Transverse colon (tissue), 4 donors: ENCODE data around the gene IL16. TPM values are rescaled to one million over a fixed set of nuclear protein-coding genes. Genes with fewer than 3 reads are reported as not detected.

ENCODE experiments used
- DNase-seq: peaks from one replicate; pipeline ENCODE4 v3.0.0-alpha.2; 2019
- H3K27ac ChIP-seq, 4 donors: fragments of 200-600 bp; sonication (generic); 2 replicates each; pipeline ENCODE4 v1.5.1; 2016 to 2018; ENCODE audit warnings: inconsistent platforms in 4 of 4
- H3K27me3 ChIP-seq: fragments of 200-600 bp; sonication (generic); 2 replicates; pipeline ENCODE4 v1.5.1; 2017; ENCODE audit warnings: inconsistent platforms
- H3K36me3 ChIP-seq, 4 donors: fragments of 200-600 bp; sonication (generic); 2 replicates each; pipeline ENCODE4 v1.5.1; 2017 to 2019; ENCODE audit warnings: inconsistent platforms in 4 of 4
- H3K4me1 ChIP-seq, 4 donors: fragments of 200-600 bp; sonication (generic); 2 replicates each; pipeline ENCODE4 v1.5.1; 2017 to 2020; ENCODE audit warnings: inconsistent platforms in 4 of 4
- H3K4me3 ChIP-seq, 4 donors: fragments of 200-600 bp; sonication (generic); 1 replicate in 1 of 4; 2 replicates in 3 of 4; pipeline versions ENCODE4 v1.5.1 to v1.6.1; 2017 to 2019; ENCODE audit warnings: inconsistent platforms in 4 of 4
- H3K9me3 ChIP-seq, 2 donors: fragments of 200-600 bp; sonication (generic); 2 replicates each; pipeline ENCODE4 v1.5.1; 2017 to 2019; ENCODE audit warnings: inconsistent platforms in 2 of 2
- EP300 ChIP-seq: sonication (generic); formaldehyde crosslinking; IDR thresholded peaks from one replicate; pipeline ENCODE4 v1.6.1; 2017; ENCODE audit warnings: antibody characterized with exemption, low read depth
- POLR2A ChIP-seq: fragments of 450-650 bp; IDR thresholded peaks from one replicate; pipeline ENCODE4 v1.6.1; 2016; ENCODE audit warnings: antibody characterized with exemption, mild to moderate bottlenecking, moderate library complexity
- POLR2AphosphoS5 ChIP-seq, 3 donors: sonication (generic); formaldehyde crosslinking; IDR thresholded peaks; one replicate each; pipeline ENCODE4 v1.6.1; 2016; ENCODE audit warnings: antibody characterized with exemption in 3 of 3
- WGBS, 2 donors: methylation state at CpG; one replicate each; pipeline ENCODE4 v1.1.5; 2018; ENCODE audit warnings: low coverage in 1 of 2; 5-methylcytosine and 5-hydroxymethylcytosine counted together
- in situ Hi-C, 4 donors: fragments of 200-750 bp; cut with MboI; loops; one replicate each; pipeline versions ENCODE4 v1.15.0 to v1.15.1; 2017; ENCODE audit warnings: low sequenced_read_pairs in 3 of 4, low pct_ligation_motif_present in 1 of 4, low pct_unique_long_range_greater_than_20kb in 1 of 4
- intact Hi-C: fragments of 100-400 bp; cut with DNase I; formaldehyde crosslinking; loops from one replicate; pipeline ENCODE4 v1.15.1; 2023; ENCODE audit warnings: low total_unique reads
- total RNA-seq, 4 donors: library from RNA; depleted of rRNA; stranded (reverse); fragments of >200 nt; gene quantifications; one replicate each; pipeline ENCODE4 v1.1.0, GENCODE V29; 2016
- TF ChIP-seq, protein P1 (sequence below), 5 experiments: fragments of 200-600 bp in 3 of 5; fragments of 450-650 bp in 2 of 5; sonication (generic) in 3 of 5; IDR thresholded peaks; 1 replicate in 2 of 5; 2 replicates in 3 of 5; pipeline ENCODE4 v1.5.1; 2016 to 2017; ENCODE audit warnings: antibody characterized with exemption in 5 of 5, inconsistent platforms in 3 of 5, mild to moderate bottlenecking in 2 of 5, moderate library complexity in 1 of 5

IL16 gene
- total RNA-seq, 4 donors from 2014 or later, result 5.2 to 40.0 (median 22.3) TPM

DNA sequence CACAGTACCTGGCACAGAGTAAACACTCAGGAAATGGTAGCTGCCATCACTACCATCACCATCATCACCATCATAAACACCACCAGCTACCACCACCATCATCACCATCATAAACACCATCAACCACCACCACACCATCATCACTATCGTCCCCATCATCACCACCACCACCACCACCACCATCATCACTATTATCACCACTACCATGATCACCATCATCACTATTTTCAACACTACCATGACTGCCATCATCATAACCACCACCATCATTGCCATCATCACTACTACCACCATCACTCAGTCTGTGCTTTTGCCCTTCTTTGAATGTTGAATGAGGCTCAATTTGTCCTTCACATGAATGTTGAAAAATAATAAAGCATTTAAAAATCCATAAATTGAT lies 21.2 kb upstream of the IL16 start:
- peaks cover 8% of the 10 kb centered on the region for H3K27me3 ChIP-seq
- H3K4me3 ChIP-seq, result no peak overlapping the region
- H3K9me3 ChIP-seq, result no peaks in the 10 kb centered on the region
- TF ChIP-seq POLR2AphosphoS5 (IDR thresholded peaks at IDR 0.05), result no peak
- TF ChIP-seq, protein P1, sequence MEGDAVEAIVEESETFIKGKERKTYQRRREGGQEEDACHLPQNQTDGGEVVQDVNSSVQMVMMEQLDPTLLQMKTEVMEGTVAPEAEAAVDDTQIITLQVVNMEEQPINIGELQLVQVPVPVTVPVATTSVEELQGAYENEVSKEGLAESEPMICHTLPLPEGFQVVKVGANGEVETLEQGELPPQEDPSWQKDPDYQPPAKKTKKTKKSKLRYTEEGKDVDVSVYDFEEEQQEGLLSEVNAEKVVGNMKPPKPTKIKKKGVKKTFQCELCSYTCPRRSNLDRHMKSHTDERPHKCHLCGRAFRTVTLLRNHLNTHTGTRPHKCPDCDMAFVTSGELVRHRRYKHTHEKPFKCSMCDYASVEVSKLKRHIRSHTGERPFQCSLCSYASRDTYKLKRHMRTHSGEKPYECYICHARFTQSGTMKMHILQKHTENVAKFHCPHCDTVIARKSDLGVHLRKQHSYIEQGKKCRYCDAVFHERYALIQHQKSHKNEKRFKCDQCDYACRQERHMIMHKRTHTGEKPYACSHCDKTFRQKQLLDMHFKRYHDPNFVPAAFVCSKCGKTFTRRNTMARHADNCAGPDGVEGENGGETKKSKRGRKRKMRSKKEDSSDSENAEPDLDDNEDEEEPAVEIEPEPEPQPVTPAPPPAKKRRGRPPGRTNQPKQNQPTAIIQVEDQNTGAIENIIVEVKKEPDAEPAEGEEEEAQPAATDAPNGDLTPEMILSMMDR (IDR thresholded peaks at IDR 0.05), result no peak
- in situ Hi-C loops, result no loop called here
- no peaks in the 10 kb centered on the region for H3K4me1 ChIP-seq
- 72 to 80% methylated on average over 1 of the region's 1 CpG for WGBS, 2 donors
- intact Hi-C loops, result no loop called here
- no peak overlapping the region for H3K27ac ChIP-seq
- H3K36me3 ChIP-seq, result no peaks in the 10 kb centered on the region
- no peak for DNase-seq

DNA sequence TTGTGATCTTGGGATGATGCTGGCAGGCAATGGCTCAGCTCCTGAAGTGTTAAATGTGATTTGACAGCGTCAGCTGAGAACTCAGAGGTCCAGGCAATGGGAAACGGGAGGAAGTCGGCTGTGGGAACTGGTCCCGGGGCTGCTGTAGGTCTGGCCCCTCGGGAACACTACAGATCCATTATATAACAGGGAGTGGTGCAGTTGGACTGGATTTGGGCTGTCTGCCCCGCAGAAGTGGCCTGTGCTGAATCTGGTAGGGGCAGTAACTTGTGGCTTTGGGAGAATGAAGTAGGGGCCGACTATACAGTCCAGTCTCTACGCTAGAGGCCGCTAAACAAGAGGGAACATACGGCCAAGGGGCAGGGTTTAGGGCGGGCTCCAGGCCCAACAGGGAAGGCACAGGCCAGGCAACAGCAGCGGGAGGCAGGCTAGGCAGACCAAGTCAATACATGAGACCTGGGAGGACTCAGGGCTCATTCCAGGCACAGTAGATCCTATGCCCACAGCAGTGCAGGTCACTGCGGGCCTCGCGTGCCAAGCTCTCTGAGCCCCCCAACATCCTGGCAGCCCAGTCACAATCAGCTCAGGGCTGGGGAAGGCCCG lies 20.3 kb upstream of the IL16 start:
- no peaks in the 10 kb centered on the region for H3K36me3 ChIP-seq
- H3K27me3 ChIP-seq, result peaks cover 1% of the 10 kb centered on the region
- no peak overlapping the region for H3K4me3 ChIP-seq
- in situ Hi-C loops (no loop called here), intact Hi-C loops (no loop called here)
- H3K4me1 ChIP-seq, result no peaks in the 10 kb centered on the region
- 70 to 76% methylated on average over 2 to 16 of the region's 16 CpGs for WGBS, 2 donors
- no peak for TF ChIP-seq POLR2AphosphoS5 (IDR thresholded peaks at IDR 0.05)
- TF ChIP-seq, protein P1 (IDR thresholded peaks at IDR 0.05), result no peak
- TF ChIP-seq EP300, result no peak
- no peak for TF ChIP-seq POLR2A
- H3K27ac ChIP-seq, result peak overlapping the region in 1 of 4 donors; percentile 12
- no peaks in the 10 kb centered on the region for H3K9me3 ChIP-seq
- DNase-seq, result no peak

DNA sequence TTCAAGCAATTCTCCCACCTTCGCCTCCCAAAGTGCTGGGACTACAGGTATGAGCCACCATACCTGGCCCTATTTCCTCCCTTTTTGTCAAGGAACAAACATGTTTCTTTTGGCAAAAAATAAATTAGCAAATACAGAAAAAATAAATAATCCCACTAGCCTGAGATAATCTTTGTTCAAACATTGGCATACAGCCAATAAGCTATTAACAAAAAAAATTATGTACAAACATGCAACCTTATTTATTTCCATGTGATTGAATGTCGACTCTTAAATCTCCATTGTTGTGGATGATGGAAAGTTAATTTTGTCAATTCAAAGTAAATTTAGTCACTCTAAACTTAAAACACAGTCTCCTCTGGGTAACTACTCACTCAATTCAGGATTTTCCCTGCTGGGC lies 18.3 kb upstream of the IL16 start:
- Histone ChIP-seq H3K27me3 (no peaks in the 10 kb centered on the region), H3K36me3 (no peaks in the 10 kb centered on the region), H3K4me1 (peaks cover 0 to 9% (median 0%) of the 10 kb centered on the region in 4 donors), H3K9me3 (no peaks in the 10 kb centered on the region), H3K4me3 (no peak overlapping the region), H3K27ac (no peak overlapping the region)
- WGBS, 2 donors, result 41 to 53% methylated on average over 2 of the region's 2 CpGs
- TF ChIP-seq EP300 (no peak), POLR2A (no peak), POLR2AphosphoS5 (IDR thresholded peaks at IDR 0.05) (no peak)
- TF ChIP-seq, protein P1 (IDR thresholded peaks at IDR 0.05), result no peak
- intact Hi-C loops, result no loop called here
- in situ Hi-C loops, result no loop called here
- DNase-seq, result no peak

- Histone ChIP-seq H3K27ac (no peak overlapping the region), H3K36me3 (no peaks in the 10 kb centered on the region), H3K9me3 (no peaks in the 10 kb centered on the region), H3K4me1 (peaks cover 0 to 9% (median 0%) of the 10 kb centered on the region in 4 donors), H3K4me3 (no peak overlapping the region), H3K27me3 (no peaks in the 10 kb centered on the region)
- DNase-seq, result no peak
- intact Hi-C loops (no loop called here), in situ Hi-C loops (no loop called here)
- TF ChIP-seq POLR2A (no peak), POLR2AphosphoS5 (IDR thresholded peaks at IDR 0.05) (no peak), EP300 (no peak)
- TF ChIP-seq, protein P1 (IDR thresholded peaks at IDR 0.05), result no peak
- 48% methylated on average over 3 of the region's 3 CpGs; no CpG with 5 or more reads in 1 of the 2 donors for WGBS, 2 donors
Measured at GRCh38 chr15:81181220-81181619, 15.5 kb upstream of the IL16 start.
